Activated CD4-positive, alpha-beta T cell treated with anti-CD3 and anti-CD28 coated beads for 36 hours (primary cell): ENCODE data around the gene SSBP1. TPM values are rescaled to one million over a fixed set of nuclear protein-coding genes. Genes with fewer than 3 reads are reported as not detected.

ENCODE experiments used
- ATAC-seq: fragments of 200-7000 bp; cut with Tn5 transposase; one replicate; pipeline ENCODE4 v1.10.0; 2021; ENCODE audit warnings: mild to moderate bottlenecking, moderate library complexity
- CTCF ChIA-PET: fragments of 350-600 bp; sonication (Branson Sonifier 250); formaldehyde crosslinking; loops from one replicate; lab custom pipeline; 2021; ENCODE audit warnings: antibody characterized with exemption; lab: Charles Lee
- POLR2A ChIA-PET: fragments of 350-600 bp; sonication (Branson Sonifier 250); formaldehyde crosslinking; loops from one replicate; lab custom pipeline; 2021; ENCODE audit warnings: antibody characterized with exemption, inconsistent platforms; lab: Charles Lee
- DNase-seq: peaks from one replicate; pipeline ENCODE4 v3.0.0-alpha.2; 2020
- H3K27ac Mint-ChIP-seq: one replicate; pipeline ENCODE4 v1.8.0; 2021; ENCODE audit warnings: mixed read lengths
- H3K27me3 Mint-ChIP-seq: one replicate; pipeline ENCODE4 v1.8.0; 2021; ENCODE audit warnings: mixed read lengths
- H3K36me3 Mint-ChIP-seq: one replicate; pipeline ENCODE4 v1.8.0; 2021; ENCODE audit warnings: low read depth, mixed read lengths
- H3K4me1 Mint-ChIP-seq: one replicate; pipeline ENCODE4 v1.8.0; 2021; ENCODE audit warnings: mixed read lengths
- H3K4me3 Mint-ChIP-seq: one replicate; pipeline ENCODE4 v1.8.0; 2021; ENCODE audit warnings: mild to moderate bottlenecking, moderate library complexity, mixed read lengths
- H3K9me3 Mint-ChIP-seq: one replicate; pipeline ENCODE4 v1.8.0; 2021; ENCODE audit warnings: low read depth, mixed read lengths
- intact Hi-C, 2 experiments: fragments of 100-400 bp; cut with DNase I in 1 of 2; cut with micrococcal nuclease in 1 of 2; formaldehyde crosslinking; loops; one replicate each; pipeline versions ENCODE4 v1.14.2 to v1.15.1; 2022 to 2024; cut with DNase I, micrococcal nuclease
- total RNA-seq, 2 experiments: library from RNA; stranded (reverse); gene quantifications; one replicate each; pipeline ENCODE4 v1.2.3, GENCODE V29; 2021

Gene SSBP1
- total RNA-seq, 2 experiments from 2014 or later, result 183 to 245 TPM

- peak overlapping the region; percentile 77 for H3K4me3 Mint-ChIP-seq
- no peaks in the 10 kb centered on the region for H3K27me3 Mint-ChIP-seq
- POLR2A ChIA-PET, result no interaction called here
- H3K9me3 Mint-ChIP-seq, result no peaks in the 10 kb centered on the region
- peak overlapping the region; percentile 74 for H3K27ac Mint-ChIP-seq
- no peaks in the 10 kb centered on the region for H3K36me3 Mint-ChIP-seq
- peaks cover 50% of the 10 kb centered on the region for H3K4me1 Mint-ChIP-seq
- no peak for ATAC-seq
- CTCF ChIA-PET, result interaction anchor here (0.5 to 4.3 kb wide), 5 partner anchors 9 to 927 kb away, joined by 3 to 34 read pairs (median 4); partner anchors contain the start of gene SSBP1
- DNase-seq, result no peak
- intact Hi-C loops, result no loop called here
Observed at GRCh38 chr7:141700296-141700847, 37.8 kb upstream of the SSBP1 start.

- DNase-seq (peak; percentile 33), ATAC-seq (no peak)
- POLR2A ChIA-PET, result interaction anchor here (0.6 kb wide), 1 partner anchor 1969 kb away, joined by 5 read pairs; no protein-coding TSS in a partner anchor
- Mint-ChIP-seq H3K27ac (peak overlapping the region; percentile 74), H3K4me1 (peaks cover 50% of the 10 kb centered on the region), H3K27me3 (no peaks in the 10 kb centered on the region), H3K36me3 (no peaks in the 10 kb centered on the region), H3K4me3 (peak overlapping the region; percentile 77), H3K9me3 (no peaks in the 10 kb centered on the region)
- intact Hi-C loops, result loop anchor here (1.0 kb wide), 2 partner anchors 37 to 150 kb away; partner anchors contain the start of genes AGK (in 1 of the 2) and SSBP1 (in 1 of the 2)
- CTCF ChIA-PET, result interaction anchor here (0.5 to 4.3 kb wide), 6 partner anchors 10 to 928 kb away, joined by 3 to 34 read pairs (median 4); partner anchors contain the start of gene SSBP1
Observed at GRCh38 chr7:141700848-141701371, 37.2 kb upstream of the SSBP1 start.

GRCh38 chr7:141701489-141702046, 36.6 kb upstream of the SSBP1 start:
- ChIA-PET CTCF (interaction anchor here (0.9 to 4.3 kb wide), 3 partner anchors 17 to 154 kb away, joined by 3 to 34 read pairs (median 4); partner anchors contain the start of gene SSBP1), POLR2A (interaction anchor here (0.6 kb wide), 1 partner anchor 1969 kb away, joined by 5 read pairs; no protein-coding TSS in a partner anchor)
- Mint-ChIP-seq H3K27me3 (no peaks in the 10 kb centered on the region), H3K9me3 (no peaks in the 10 kb centered on the region), H3K4me1 (peaks cover 47% of the 10 kb centered on the region), H3K36me3 (no peaks in the 10 kb centered on the region), H3K27ac (peak overlapping the region; percentile 56), H3K4me3 (peak overlapping the region; percentile 77)
- intact Hi-C loops, result loop anchor here (1.0 kb wide), 3 partner anchors 37 to 150 kb away; partner anchors contain the start of genes SSBP1 (in 2 of the 2) and AGK (in 1 of the 2)
- DNase-seq, result peak; percentile 82
- peak; percentile 84 for ATAC-seq

- Mint-ChIP-seq H3K4me3 (peak within 1 kb of the TSS; percentile 77), H3K36me3 (no peaks in the 10 kb centered on the region)
- intact Hi-C loops, result loop anchor here in 1 of 2 experiments (1.0 kb wide), 2 partner anchors 36 to 48 kb away; partner anchors contain the start of gene SSBP1
Observed at GRCh38 chr7:141702047-141702567, 36.1 kb upstream of the SSBP1 start, which contains the start of gene DENND11. Gene DENND11, minus strand, starts transcription at chr7:141702166. Its CDS starts 13 bp downstream, at chr7:141702153.

GRCh38 chr7:141702892-141703291, 35.3 kb upstream of the SSBP1 start:
- Mint-ChIP-seq H3K27ac (no peak overlapping the region), H3K27me3 (no peaks in the 10 kb centered on the region), H3K4me3 (peak overlapping the region; percentile 67), H3K36me3 (no peaks in the 10 kb centered on the region), H3K4me1 (peaks cover 34% of the 10 kb centered on the region), H3K9me3 (no peaks in the 10 kb centered on the region)
- CTCF ChIA-PET, result interaction anchor here (0.6 to 4.3 kb wide), 6 partner anchors 10 to 54 kb away, joined by 3 to 34 read pairs (median 4); partner anchors contain the start of gene SSBP1
- POLR2A ChIA-PET, result no interaction called here
- no peak for ATAC-seq
- intact Hi-C loops, result loop anchor here in 1 of 2 experiments (1.0 kb wide), 2 partner anchors 35 to 49 kb away; partner anchors contain the start of gene SSBP1
- DNase-seq, result no peak

More at GRCh38 chr7:141702047-141702567, 36.1 kb upstream of the SSBP1 start, which contains the start of gene DENND11:
- ChIA-PET POLR2A (no interaction called here), CTCF (interaction anchor here (1.0 to 4.3 kb wide), 5 partner anchors 11 to 52 kb away, joined by 3 to 34 read pairs (median 4); partner anchors contain the start of gene SSBP1)
- Mint-ChIP-seq H3K27ac (peak within 1 kb of the TSS; percentile 74), H3K27me3 (no peaks in the 10 kb centered on the region), H3K9me3 (no peaks in the 10 kb centered on the region), H3K4me1 (peaks cover 42% of the 10 kb centered on the region)
- DNase-seq (peak; percentile 80), ATAC-seq (peak; percentile 79)

- intact Hi-C loops, result no loop called here
- ATAC-seq, result no peak
Observed at GRCh38 chr7:141704112-141704511, 34.0 kb upstream of the SSBP1 start.

GRCh38 chr7:141704741-141705140, 33.4 kb upstream of the SSBP1 start:
- POLR2A ChIA-PET, result no interaction called here
- Mint-ChIP-seq H3K27me3 (no peaks in the 10 kb centered on the region), H3K36me3 (no peaks in the 10 kb centered on the region), H3K27ac (no peak overlapping the region), H3K9me3 (no peaks in the 10 kb centered on the region), H3K4me3 (no peak overlapping the region), H3K4me1 (peaks cover 17% of the 10 kb centered on the region)
- intact Hi-C loops, result no loop called here
- DNase-seq (no peak), ATAC-seq (no peak)
- CTCF ChIA-PET, result interaction anchor here (1.4 kb wide), 1 partner anchor 13 kb away, joined by 3 read pairs; no protein-coding TSS in a partner anchor

More at GRCh38 chr7:141704112-141704511, 34.0 kb upstream of the SSBP1 start:
- no peak for DNase-seq
- Mint-ChIP-seq H3K36me3 (no peaks in the 10 kb centered on the region), H3K27ac (no peak overlapping the region), H3K4me3 (no peak overlapping the region), H3K9me3 (no peaks in the 10 kb centered on the region), H3K27me3 (no peaks in the 10 kb centered on the region), H3K4me1 (peaks cover 22% of the 10 kb centered on the region)
- POLR2A ChIA-PET, result no interaction called here
- CTCF ChIA-PET, result interaction anchor here (4.3 kb wide), 1 partner anchor 34 kb away, joined by 34 read pairs; the partner anchor contains the start of gene SSBP1

- no peak for ATAC-seq
- H3K4me3 Mint-ChIP-seq, result no peak overlapping the region
- no peak overlapping the region for H3K27ac Mint-ChIP-seq
- CTCF ChIA-PET, result interaction anchor here (0.6 to 1.4 kb wide), 2 partner anchors 11 to 141 kb away, joined by 3 read pairs; no protein-coding TSS in a partner anchor
- intact Hi-C loops, result no loop called here
- H3K27me3 Mint-ChIP-seq, result no peaks in the 10 kb centered on the region
- POLR2A ChIA-PET, result no interaction called here
- H3K9me3 Mint-ChIP-seq, result no peaks in the 10 kb centered on the region
- no peak for DNase-seq
- H3K36me3 Mint-ChIP-seq, result no peaks in the 10 kb centered on the region
- peaks cover 4% of the 10 kb centered on the region for H3K4me1 Mint-ChIP-seq
Observed at GRCh38 chr7:141706239-141707064, 31.7 kb upstream of the SSBP1 start.

- Mint-ChIP-seq H3K4me1 (peaks cover 8% of the 10 kb centered on the region), H3K27me3 (no peaks in the 10 kb centered on the region), H3K9me3 (no peaks in the 10 kb centered on the region), H3K36me3 (no peaks in the 10 kb centered on the region), H3K27ac (no peak within 1 kb of the TSS), H3K4me3 (no peak within 1 kb of the TSS)
- ChIA-PET CTCF (interaction anchor here (1.0 to 2.4 kb wide), 6 partner anchors 8 to 54 kb away, joined by 3 to 14 read pairs (median 4); partner anchors contain the start of gene SSBP1), POLR2A (interaction anchor here (0.6 to 0.7 kb wide), 2 partner anchors 10 to 635 kb away, joined by 4 to 7 read pairs; no protein-coding TSS in a partner anchor)
- no peak for DNase-seq
- intact Hi-C loops, result no loop called here
- no peak for ATAC-seq
Observed at GRCh38 chr7:141708351-141708750, 29.8 kb upstream of the SSBP1 start, which contains the start of gene WEE2. Gene WEE2, plus strand, starts transcription at chr7:141708353. Its CDS starts 406 bp downstream, at chr7:141708759.

- intact Hi-C loops, result no loop called here
- H3K9me3 Mint-ChIP-seq, result no peaks in the 10 kb centered on the region
- H3K27ac Mint-ChIP-seq, result no peak overlapping the region
- H3K4me3 Mint-ChIP-seq, result no peak overlapping the region
- POLR2A ChIA-PET, result no interaction called here
- no peaks in the 10 kb centered on the region for H3K36me3 Mint-ChIP-seq
- ATAC-seq (no peak), DNase-seq (no peak)
- CTCF ChIA-PET, result interaction anchor here (0.5 to 2.4 kb wide), 6 partner anchors 14 to 55 kb away, joined by 3 to 14 read pairs (median 6); partner anchors contain the start of gene SSBP1
- no peaks in the 10 kb centered on the region for H3K27me3 Mint-ChIP-seq
- peaks cover 8% of the 10 kb centered on the region for H3K4me1 Mint-ChIP-seq
Observed at GRCh38 chr7:141709318-141709717, 28.8 kb upstream of the SSBP1 start.
